Keratinocyte (primary cell): ENCODE measurements around the gene INPP4B. TPM values are rescaled to one million over a fixed set of nuclear protein-coding genes. Genes with fewer than 3 reads are reported as not detected.

Experiments used
- DNase-seq: peaks from one replicate; pipeline ENCODE4 v3.0.0-alpha.2; 2011; ENCODE audit warnings: low read depth, missing footprints, low spot score
- FAIRE-seq: peaks from 2 replicates; lab custom pipeline; 2011; peaks lifted over from hg19 to GRCh38; lab: Jason Lieb, UNC
- H2AFZ ChIP-seq: 2 replicates; pipeline ENCODE4 v1.6.0; 2012; ENCODE audit warnings: low read length, control low read depth, inconsistent platforms; ENCODE audit not compliant: control insufficient read depth
- H3K27ac ChIP-seq: 2 replicates; pipeline ENCODE4 v1.5.1; 2011; ENCODE audit warnings: low read length; ENCODE audit not compliant: control insufficient read depth, insufficient read depth
- H3K27me3 ChIP-seq: 3 replicates; pipeline ENCODE4 v1.6.0; 2011; ENCODE audit warnings: low read length; ENCODE audit not compliant: control insufficient read depth, insufficient read depth; ENCODE audit errors: extremely low read depth
- H3K36me3 ChIP-seq, 2 experiments: 2 replicates in 1 of 2; 3 replicates in 1 of 2; pipeline ENCODE4 v1.5.1; 2011; ENCODE audit warnings: low read length in 2 of 2, mild to moderate bottlenecking in 1 of 2; ENCODE audit not compliant: control insufficient read depth in 2 of 2, insufficient read depth in 2 of 2; ENCODE audit errors: extremely low read depth in 1 of 2
- H3K4me1 ChIP-seq: 3 replicates; pipeline ENCODE4 v1.5.1; 2011; ENCODE audit warnings: low read length; ENCODE audit not compliant: control insufficient read depth, insufficient read depth; ENCODE audit errors: extremely low read depth
- H3K4me2 ChIP-seq: 3 replicates; pipeline ENCODE4 v1.6.0; 2011; ENCODE audit warnings: low read depth, low read length; ENCODE audit not compliant: control insufficient read depth, insufficient read depth; ENCODE audit errors: extremely low read depth
- H3K4me3 ChIP-seq, 3 experiments: fragments of 200-600 bp in 1 of 3; sonication (generic) in 1 of 3; 2 replicates in 2 of 3; 3 replicates in 1 of 3; pipeline ENCODE4 v1.5.1; 2011 to 2016; ENCODE audit warnings: low read length in 3 of 3, mild to moderate bottlenecking in 3 of 3, control low read depth in 2 of 3, inconsistent platforms in 1 of 3, low read depth in 1 of 3, mixed read lengths in 1 of 3, mixed run types in 1 of 3, moderate library complexity in 1 of 3; ENCODE audit not compliant: control insufficient read depth in 2 of 3, insufficient read depth in 2 of 3; ENCODE audit errors: extremely low read depth in 1 of 3
- H3K79me2 ChIP-seq: 2 replicates; pipeline ENCODE4 v1.6.0; 2012; ENCODE audit warnings: low read length; ENCODE audit not compliant: control insufficient read depth, insufficient read depth
- H3K9ac ChIP-seq: 3 replicates; pipeline ENCODE4 v1.6.0; 2011; ENCODE audit warnings: low read length; ENCODE audit not compliant: control insufficient read depth, insufficient read depth; ENCODE audit errors: extremely low read depth
- H3K9me1 ChIP-seq: 3 replicates; pipeline ENCODE4 v1.6.0; 2011; ENCODE audit warnings: low read length; ENCODE audit not compliant: control insufficient read depth, insufficient read depth; ENCODE audit errors: extremely low read depth
- H3K9me3 ChIP-seq: 2 replicates; pipeline ENCODE4 v1.5.1; 2012; ENCODE audit warnings: low read depth, low read length; ENCODE audit not compliant: control insufficient read depth
- H4K20me1 ChIP-seq: 3 replicates; pipeline ENCODE4 v1.6.0; 2011; ENCODE audit warnings: low read length; ENCODE audit not compliant: control insufficient read depth, insufficient read depth; ENCODE audit errors: extremely low read depth
- EZH2 ChIP-seq: IDR thresholded peaks from one replicate; pipeline ENCODE4 v1.6.1; 2012; ENCODE audit warnings: inconsistent platforms, mild to moderate bottlenecking, low read length, moderate library complexity
- dilution Hi-C: fragments of 300-500 bp; cut with MboI; formaldehyde crosslinking; loops from one replicate; pipeline ENCODE4 v1.7.0; 2020; ENCODE audit warnings: low sequenced_read_pairs; ENCODE audit not compliant: extremely low pct_ligation_motif_present
- polyA plus RNA-seq, 5 experiments: library from polyadenylated mRNA; depleted of rRNA in 3 of 5; stranded (reverse) in 3 of 5; stranded (forward) in 1 of 5; unstranded in 1 of 5; fragments of >200 nt; gene quantifications; 1 replicate in 1 of 5; 2 replicates in 3 of 5; 3 replicates in 1 of 5; pipeline versions ENCODE4 v1.2.1 to v1.2.3, GENCODE V29; 2011 to 2012; ENCODE audit warnings: missing spikeins in 2 of 5, low read depth in 1 of 5, low replicate concordance in 1 of 5
- TF ChIP-seq, protein P1 (sequence below), 3 experiments: IDR thresholded peaks in 1 of 3; conservative IDR thresholded peaks in 1 of 3; optimal IDR thresholded peaks in 1 of 3; 2 replicates in 2 of 3; 3 replicates in 1 of 3; pipeline versions ENCODE3 to v1.5.1; 2011; ENCODE audit warnings: low read length in 3 of 3, mild to moderate bottlenecking in 3 of 3, moderate library complexity in 2 of 3, control low read depth in 1 of 3, inconsistent platforms in 1 of 3; ENCODE audit not compliant: insufficient read depth in 2 of 3; ENCODE audit errors: extremely low read depth in 1 of 3

INPP4B gene
- polyA plus RNA-seq, 1 donor (not counting 4 experiments of a cell fraction or from before 2014, with no cell fraction given), result 50.2 TPM

DNA sequence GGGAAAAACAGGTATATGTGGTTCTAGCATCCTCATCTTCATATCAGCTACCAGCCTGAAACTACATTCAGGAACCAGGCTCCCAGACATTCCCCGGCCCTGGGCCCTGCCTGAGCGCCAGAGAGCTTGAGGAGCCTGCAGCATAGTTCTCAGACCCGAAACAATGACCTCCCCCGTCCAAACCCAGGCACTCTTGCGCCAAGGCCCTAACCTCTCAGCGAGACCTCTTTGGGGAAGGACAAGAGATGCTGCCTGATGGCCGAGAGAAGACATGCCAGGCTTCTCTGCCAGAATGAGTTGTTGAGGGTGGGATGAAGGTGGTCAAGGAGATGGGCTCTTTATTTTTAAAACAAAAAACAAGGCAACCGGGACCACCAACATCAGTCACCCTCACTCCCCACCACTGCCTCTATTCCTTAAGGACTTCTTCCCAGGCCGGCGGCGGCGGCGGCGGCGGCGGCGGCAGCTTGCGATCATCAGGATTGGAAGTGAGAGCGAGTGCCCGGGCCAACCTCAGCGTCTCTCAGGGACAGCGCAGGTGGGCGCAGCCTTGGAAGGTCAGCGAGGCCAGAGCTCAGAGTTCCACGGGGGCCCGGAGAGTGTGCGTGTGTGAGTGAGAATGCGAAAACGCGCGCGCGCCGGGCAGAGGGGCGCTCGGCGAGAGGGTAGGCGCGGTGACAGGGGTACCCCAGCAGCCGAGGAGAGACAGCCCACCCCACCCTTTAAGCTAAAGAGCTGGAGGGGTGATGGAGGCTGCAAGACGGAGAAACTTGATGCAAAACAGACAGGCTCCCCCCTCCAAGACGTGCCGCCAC lies 601 bp downstream of the INPP4B start:
- Histone ChIP-seq H3K79me2 (no peaks in the 10 kb centered on the region), H3K36me3 (no peaks in the 10 kb centered on the region), H3K4me1 (peaks cover 8% of the 10 kb centered on the region), H3K4me2 (peak overlapping the region; percentile 89), H3K9me1 (no peaks in the 10 kb centered on the region), H3K4me3 (peak overlapping the region; percentile 46 to 82 (median 69)), H2AFZ (peak overlapping the region; percentile 89), H3K9me3 (no peaks in the 10 kb centered on the region), H4K20me1 (no peaks in the 10 kb centered on the region), H3K27ac (no peak overlapping the region), H3K9ac (peak overlapping the region; percentile 67), H3K27me3 (peaks cover 14% of the 10 kb centered on the region)
- peak; percentile 2 for TF ChIP-seq EZH2
- TF ChIP-seq, protein P1, sequence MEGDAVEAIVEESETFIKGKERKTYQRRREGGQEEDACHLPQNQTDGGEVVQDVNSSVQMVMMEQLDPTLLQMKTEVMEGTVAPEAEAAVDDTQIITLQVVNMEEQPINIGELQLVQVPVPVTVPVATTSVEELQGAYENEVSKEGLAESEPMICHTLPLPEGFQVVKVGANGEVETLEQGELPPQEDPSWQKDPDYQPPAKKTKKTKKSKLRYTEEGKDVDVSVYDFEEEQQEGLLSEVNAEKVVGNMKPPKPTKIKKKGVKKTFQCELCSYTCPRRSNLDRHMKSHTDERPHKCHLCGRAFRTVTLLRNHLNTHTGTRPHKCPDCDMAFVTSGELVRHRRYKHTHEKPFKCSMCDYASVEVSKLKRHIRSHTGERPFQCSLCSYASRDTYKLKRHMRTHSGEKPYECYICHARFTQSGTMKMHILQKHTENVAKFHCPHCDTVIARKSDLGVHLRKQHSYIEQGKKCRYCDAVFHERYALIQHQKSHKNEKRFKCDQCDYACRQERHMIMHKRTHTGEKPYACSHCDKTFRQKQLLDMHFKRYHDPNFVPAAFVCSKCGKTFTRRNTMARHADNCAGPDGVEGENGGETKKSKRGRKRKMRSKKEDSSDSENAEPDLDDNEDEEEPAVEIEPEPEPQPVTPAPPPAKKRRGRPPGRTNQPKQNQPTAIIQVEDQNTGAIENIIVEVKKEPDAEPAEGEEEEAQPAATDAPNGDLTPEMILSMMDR (optimal IDR thresholded peaks at IDR 0.05 in 1 of 3, IDR thresholded peaks at IDR 0.05 in 1 of 3, conservative IDR thresholded peaks at IDR 0.05 in 1 of 3; ENCODE audit: extremely low read depth in 1 of 3, insufficient read depth in 2 of 3, low read length in 3 of 3), result no peak
- dilution Hi-C loops, result no loop called here
- no peak for FAIRE-seq
- no peak for DNase-seq

DNA sequence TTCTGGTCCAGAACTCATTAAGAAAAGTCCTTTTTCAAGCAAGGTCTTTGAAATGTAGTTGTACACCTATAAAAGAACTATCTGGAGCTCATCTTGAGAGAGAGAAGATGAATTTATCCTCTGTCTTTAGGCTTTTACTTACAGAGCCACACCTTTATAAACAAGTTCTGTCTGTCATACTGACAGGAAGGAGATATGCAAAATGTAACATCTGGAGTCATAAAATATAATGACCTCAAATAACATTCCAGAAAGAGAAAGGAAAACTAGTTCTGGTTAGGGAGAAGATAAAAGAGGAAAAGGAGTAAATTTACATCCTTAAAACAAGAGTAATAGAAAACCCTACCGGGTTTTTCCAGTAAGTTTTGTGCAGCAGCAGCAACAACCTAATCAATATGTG lies 1.3 kb downstream of the INPP4B start:
- H3K27ac ChIP-seq, result no peak overlapping the region
- H3K9me3 ChIP-seq, result no peaks in the 10 kb centered on the region
- H3K4me2 ChIP-seq, result no peak overlapping the region
- H3K4me1 ChIP-seq, result peaks cover 8% of the 10 kb centered on the region
- H4K20me1 ChIP-seq, result no peaks in the 10 kb centered on the region
- H3K4me3 ChIP-seq, result no peak overlapping the region
- dilution Hi-C loops, result no loop called here
- H3K36me3 ChIP-seq, result no peaks in the 10 kb centered on the region
- DNase-seq (no peak), FAIRE-seq (no peak)
- H3K27me3 ChIP-seq, result peaks cover 14% of the 10 kb centered on the region
- TF ChIP-seq EZH2, result no peak
- H3K79me2 ChIP-seq, result no peaks in the 10 kb centered on the region
- no peaks in the 10 kb centered on the region for H3K9me1 ChIP-seq
- H3K9ac ChIP-seq, result no peak overlapping the region
- no peak overlapping the region for H2AFZ ChIP-seq
